HG02610 (cell line): Measurements from ENCODE around the gene STK17A.
A peak's percentile ranks its signal among the peaks of the same experiment; 100 is the strongest.
"Not testable (repeated sequence)": the region's sequence is repeated elsewhere in the genome, so short reads cannot be mapped to it uniquely, and the experiment has no call there.

Experiments
- ATAC-seq: cut with Tn5 transposase; IDR thresholded peaks from one replicate; pipeline ENCODE4 v1.9.1; 2021; ENCODE audit warnings: mild to moderate bottlenecking, moderate library complexity; ENCODE audit not compliant: unreplicated experiment

The STK17A gene

DNA sequence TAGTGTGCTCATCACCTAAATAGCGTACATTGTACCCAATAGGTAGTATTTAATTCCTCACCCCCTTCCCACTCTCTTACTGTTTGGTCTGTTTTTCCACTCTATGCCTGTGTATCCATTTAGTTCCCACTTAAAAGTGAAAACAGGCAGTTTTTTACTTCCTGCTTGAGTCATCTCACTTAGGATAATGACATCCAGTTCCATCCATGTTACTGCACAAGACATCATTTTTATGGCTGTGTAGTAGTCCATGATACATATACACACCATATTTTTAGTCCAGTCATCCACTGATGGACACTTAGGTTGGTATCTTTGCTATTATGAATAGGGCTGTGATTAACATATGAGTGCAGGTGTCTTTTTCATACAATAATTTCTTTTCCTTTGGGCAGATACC, 10.1 kb downstream of the STK17A start:
- ATAC-seq, result no peak

- ATAC-seq, result no peak
Observed at GRCh38 chr7:43594020-43594419, 11.1 kb downstream of the STK17A start.

GRCh38 chr7:43596426-43596825, 13.5 kb downstream of the STK17A start:
- not testable (repeated sequence) for ATAC-seq

DNA sequence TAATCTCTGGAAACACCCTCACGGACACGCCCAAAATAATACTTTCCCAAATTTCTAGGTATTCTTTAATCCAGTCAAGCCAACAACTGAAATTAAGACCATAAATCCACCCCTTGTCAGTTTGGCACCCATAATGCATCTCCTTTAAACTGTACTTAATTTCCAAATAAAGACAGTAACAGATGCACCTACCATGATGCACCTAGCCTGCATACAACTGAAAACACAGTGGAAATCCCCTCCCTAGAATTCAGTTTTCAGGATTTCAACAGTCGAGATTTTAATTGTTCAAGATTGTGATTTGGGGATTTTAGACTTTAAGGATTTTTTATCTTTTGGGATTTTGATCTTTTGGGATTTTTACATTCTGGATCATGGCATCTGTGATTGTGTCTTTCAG, 17.1 kb downstream of the STK17A start:
- no peak for ATAC-seq

- ATAC-seq, result no peak
Observed at GRCh38 chr7:43602256-43602655, 19.3 kb downstream of the STK17A start.

GRCh38 chr7:43604251-43604650, 21.3 kb downstream of the STK17A start:
- no peak for ATAC-seq

DNA sequence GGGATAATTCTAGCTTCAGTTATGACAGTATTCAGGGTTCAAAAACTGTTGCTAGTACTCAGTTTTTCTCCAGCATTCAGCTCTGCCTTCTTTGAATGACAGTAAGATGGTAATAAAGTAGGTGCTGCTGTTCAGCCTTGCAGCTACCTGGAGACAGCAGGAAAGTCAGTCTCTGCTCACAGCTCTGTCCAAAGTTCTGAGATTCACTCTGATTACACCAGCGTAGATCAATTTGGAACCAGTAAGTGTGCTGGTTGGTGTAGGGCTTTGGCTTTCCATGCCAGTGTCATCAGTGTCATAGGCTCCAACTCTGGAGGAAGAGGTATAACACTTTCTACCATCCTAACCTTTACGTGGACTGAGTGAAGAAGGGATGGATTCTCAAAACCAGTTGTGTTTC, 26.2 kb downstream of the STK17A start:
- no peak for ATAC-seq

- ATAC-seq, result no peak
Observed at GRCh38 chr7:43612128-43612527, 29.2 kb downstream of the STK17A start.

DNA sequence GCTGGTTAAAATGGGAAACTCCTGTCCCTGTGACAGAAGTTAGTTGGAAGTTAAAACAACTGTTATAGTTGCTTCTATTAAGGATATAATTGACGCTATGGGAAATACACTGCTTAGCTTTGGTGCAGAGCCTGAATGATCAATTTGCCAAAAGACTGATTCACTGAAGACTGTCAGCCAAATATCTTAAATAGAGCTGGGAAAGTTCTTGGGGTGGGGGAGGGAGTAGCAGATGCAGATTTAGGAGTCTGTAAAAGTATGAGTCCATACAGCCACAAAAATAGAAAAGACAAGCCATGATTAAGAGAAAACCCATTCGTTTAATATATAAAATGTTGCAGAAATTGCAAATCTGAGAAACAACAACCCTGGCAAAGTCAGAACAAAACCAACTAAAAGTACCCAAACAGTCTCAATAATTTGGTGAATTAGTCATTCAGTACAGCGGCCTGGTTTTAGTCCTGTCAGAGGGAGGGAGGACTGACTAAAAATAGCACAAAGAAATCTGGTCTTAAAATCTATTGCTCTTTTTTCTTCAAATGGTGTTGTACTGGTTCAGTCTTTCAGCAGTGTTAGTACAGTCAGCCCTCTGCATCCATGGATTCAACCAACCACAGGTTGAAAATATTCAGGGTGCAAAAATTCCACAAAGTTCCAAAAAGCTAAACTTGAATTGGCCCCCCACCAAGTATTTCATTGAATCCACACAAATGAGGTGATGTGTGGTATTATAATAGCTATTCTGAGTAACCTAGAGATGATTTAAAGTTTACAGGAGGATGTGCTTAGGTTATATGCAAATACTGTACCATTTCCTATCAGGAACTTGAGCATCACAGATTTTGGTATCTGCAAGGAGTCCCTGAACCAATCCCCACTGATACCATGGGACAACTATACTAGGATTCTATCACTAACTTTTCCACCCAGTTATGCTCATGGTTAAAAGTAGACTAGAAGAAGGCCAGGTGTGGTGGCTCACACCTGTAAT, 30.0 kb downstream of the STK17A start:
- ATAC-seq, result peak; percentile 89

GRCh38 chr7:43615558-43616145, 32.7 kb downstream of the STK17A start:
- ATAC-seq, result no peak

DNA sequence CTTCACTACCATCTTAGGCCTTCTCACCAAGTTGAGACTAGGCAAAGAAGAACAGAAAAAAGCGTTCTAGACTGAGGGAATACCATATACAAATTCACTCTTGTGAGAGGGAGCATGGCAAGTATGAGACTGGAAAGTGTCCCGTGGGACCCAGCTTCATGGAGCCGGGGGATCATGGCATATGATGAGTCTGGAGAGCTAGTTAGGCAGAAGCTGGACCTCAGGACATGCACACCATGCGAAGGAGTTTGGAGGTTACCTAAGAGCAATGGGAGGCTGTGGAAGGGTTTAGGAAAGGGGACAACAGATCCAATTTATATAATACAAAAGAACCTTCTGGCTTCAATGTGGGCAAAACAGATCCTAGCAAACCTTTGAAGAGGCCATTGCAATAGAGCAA, 34.1 kb downstream of the STK17A start:
- no peak for ATAC-seq

DNA sequence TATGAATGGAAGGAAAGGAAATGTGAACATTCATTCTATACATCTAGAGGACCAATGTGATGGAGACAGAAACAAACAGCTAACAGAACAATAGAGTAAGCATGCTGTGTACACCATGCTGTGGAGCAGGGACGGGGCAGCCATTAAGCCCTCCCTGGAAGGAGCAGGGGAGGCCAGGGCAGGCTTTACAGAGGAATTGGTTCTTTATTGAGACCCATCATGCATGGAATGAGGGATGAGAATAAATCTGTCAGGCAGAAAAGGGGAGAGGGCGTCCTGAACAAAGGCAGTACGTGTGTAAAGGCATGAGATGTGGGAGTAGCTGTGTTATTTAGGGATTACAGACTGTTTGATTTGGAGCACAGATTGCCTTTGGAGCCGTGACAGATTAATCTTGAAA, 35.2 kb downstream of the STK17A start:
- ATAC-seq, result no peak

GRCh38 chr7:43619213-43620012, 36.5 kb downstream of the STK17A start:
- no peak for ATAC-seq

- no peak for ATAC-seq
Observed at GRCh38 chr7:43621729-43622448, 39.0 kb downstream of the STK17A start.

GRCh38 chr7:43624156-43624555, 41.2 kb downstream of the STK17A start:
- ATAC-seq, result no peak

DNA sequence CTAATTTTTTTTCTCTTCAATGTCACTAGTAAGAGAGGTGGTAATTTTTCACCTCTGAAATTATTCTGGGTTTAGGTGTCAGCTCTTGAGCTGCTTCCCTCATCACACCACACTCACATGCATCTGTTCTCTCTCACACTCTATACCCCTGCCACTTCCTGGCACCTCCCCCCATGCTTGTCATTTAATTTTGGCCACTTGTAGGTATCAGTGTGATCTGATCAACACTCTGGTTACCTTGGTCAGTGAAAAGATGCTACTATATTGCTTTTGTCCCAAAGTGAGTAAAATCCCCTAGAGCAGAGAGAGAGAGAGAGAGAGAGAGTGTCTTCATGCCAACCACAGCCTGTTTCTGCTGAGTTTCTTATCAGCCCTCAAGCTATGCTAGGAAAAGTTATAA, 42.5 kb downstream of the STK17A start:
- ATAC-seq, result peak; percentile 59

- ATAC-seq, result no peak
Observed at GRCh38 chr7:43625980-43626379, 43.1 kb downstream of the STK17A start.

GRCh38 chr7:43626695-43627094, 43.8 kb downstream of the STK17A start:
- no peak for ATAC-seq

DNA sequence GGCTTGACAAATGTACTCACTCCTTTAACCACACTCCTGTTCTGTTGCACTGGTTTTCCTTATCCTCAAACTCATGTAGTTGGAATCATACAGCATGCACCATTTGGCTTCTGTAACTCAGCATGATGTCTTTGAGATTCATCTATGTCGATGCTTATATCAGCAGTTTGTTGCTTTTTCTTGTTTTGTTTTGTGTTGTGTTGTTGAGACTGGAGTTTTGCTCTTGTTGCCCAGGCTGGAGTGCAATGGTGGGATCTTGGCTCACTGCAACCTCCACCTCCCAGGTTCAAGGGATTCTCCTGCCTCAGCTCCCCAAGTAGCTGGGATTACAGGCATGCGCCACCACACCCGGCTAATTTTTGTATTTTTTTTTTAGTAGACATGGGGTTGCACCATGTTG, 44.9 kb downstream of the STK17A start:
- not testable (repeated sequence) for ATAC-seq

GRCh38 chr7:43628431-43628830, 45.5 kb downstream of the STK17A start:
- no peak for ATAC-seq

GRCh38 chr7:43629857-43630256, 46.9 kb downstream of the STK17A start:
- ATAC-seq, result no peak
